T47D (cell line): ENCODE data around the gene CAVIN1.
"Not testable (repeated sequence)": the region's sequence is repeated elsewhere in the genome, so short reads cannot be mapped to it uniquely, and the experiment has no call there.

ENCODE experiments used
- DNase-seq, 2 experiments: peaks; one replicate each; pipeline versions ENCODE4 v3.0.0 to v3.0.0-alpha.2; 2011 to 2012; ENCODE audit warnings: low read depth in 1 of 2, low spot score in 1 of 2
- JUND ChIP-seq: IDR thresholded peaks from 2 replicates; pipeline ENCODE4 v1.6.1; 2012; ENCODE audit warnings: low read depth
- in situ Hi-C: cut with HindIII; loops from 2 replicates; pipeline ENCODE4 v1.10.0; 2016; ENCODE audit warnings: low sequenced_read_pairs, low pct_unique_long_range_greater_than_20kb

Gene CAVIN1

DNA sequence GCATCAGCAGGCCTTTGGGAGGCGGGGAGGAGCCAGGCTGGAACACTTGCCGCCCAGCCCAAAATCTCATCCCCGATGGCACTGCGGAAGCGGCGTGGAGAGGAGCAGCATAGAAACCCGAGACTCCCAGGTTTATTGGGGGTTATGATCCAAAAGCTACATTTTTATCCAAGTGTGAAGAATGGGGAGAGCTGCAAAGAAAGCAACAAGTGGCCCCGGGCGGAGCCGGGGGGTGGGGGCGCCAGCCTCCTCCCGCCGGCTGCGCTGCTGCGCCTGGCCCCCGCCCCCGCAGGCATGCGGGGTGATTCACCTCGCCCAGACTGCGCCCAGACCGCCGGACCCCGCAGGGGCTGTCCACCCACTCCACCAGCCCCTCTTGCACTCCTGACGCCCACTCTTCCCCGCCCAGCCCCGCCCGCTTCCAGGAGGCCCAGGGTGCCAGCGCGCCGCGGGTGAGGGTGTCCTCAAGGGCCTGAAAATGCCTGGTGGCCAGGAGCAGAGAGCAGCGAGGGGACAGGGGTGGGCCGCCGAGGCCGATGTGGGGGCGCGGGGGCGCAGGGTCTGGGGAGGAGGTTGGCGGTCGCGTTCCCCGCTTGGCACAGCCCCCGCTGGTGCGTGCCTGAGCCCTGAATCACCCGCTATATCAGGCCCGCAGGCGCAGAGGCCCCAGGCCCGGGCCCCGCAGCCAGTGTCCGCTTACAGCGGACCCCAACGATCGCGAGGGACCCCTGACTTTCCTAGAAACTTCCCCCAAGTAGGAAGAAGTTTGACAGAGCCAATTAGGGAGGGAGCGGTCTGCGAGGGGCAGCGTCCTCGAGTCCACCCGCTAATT lies 1.3 kb downstream of the CAVIN1 start:
- no peak for TF ChIP-seq JUND
- DNase-seq: no peak
- in situ Hi-C loops: no loop called here

DNA sequence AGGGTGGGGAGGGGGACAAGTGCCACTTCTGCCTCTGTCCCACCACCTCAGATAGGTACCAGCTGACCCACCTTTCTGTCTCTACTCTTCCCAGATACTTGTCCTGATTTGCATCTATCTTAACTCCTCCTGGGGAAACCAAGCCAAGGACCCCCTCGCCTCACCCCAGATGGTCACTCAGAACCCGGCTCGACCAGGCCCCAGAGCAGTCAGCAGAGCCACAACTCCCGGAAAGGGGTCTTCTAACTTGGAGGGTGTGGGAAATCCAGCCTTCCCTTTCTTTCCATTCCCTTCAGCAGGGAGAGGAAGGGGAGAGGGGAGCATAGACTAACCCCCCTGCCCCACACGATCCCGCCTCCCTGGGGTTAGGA lies 1.9 kb downstream of the CAVIN1 start:
- no peak for DNase-seq
- no peak for TF ChIP-seq JUND
- in situ Hi-C loops: no loop called here

DNA sequence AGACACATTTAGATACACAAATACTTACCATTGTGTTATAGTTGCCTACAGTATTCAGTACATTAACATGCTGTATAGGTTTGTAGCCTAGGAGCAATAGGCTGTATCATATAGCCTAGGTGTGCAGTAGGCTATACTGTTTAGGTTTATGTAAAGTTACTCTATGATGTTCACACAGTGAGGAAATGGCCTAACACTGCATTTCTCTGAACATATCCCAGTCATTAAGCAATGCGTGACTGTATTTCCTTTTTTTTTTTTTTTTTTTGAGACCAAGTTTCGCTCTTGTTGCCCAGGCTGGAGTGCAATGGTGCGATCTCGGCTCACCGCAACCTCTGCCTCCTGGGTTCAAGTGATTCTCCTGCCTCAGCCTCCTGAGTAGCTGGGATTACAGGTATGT lies 5.1 kb downstream of the CAVIN1 start:
- DNase-seq, in situ Hi-C loops: not testable (repeated sequence)

DNA sequence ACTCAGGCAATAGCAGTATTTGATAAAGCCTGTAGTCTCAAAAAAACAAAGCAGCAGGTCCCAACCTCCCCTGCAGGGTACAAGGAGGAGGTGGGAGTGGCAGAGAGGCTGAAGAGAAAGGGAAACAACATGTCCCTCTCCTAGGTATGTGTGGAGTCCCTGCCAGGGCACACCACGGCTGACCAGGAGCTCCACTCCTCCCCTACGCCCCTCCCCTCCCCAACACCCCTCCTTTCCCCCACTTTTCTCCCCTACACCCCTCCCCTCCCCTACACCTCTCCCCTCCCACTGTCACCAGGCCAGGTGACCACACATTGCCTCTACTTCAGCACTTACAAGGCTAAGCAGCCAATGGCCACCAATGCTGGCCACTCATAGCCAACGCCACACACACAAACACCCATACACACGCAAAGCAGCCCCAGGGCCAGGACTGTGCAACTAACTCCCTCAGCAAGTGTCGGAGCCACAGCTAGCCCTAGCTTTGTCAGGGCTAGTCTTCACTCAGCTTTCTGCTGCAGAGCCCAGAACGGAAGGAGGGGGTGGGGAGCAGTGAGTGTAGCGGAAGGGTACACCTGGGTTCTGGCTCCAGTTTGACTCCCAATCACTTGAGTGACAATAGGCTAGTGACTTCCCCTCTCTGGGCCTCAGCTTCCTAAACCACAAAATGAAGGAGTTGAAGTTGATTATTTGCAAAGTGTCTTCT lies 8.2 kb downstream of the CAVIN1 start:
- DNase-seq: no peak
- in situ Hi-C loops: no loop called here
- no peak for TF ChIP-seq JUND

DNA sequence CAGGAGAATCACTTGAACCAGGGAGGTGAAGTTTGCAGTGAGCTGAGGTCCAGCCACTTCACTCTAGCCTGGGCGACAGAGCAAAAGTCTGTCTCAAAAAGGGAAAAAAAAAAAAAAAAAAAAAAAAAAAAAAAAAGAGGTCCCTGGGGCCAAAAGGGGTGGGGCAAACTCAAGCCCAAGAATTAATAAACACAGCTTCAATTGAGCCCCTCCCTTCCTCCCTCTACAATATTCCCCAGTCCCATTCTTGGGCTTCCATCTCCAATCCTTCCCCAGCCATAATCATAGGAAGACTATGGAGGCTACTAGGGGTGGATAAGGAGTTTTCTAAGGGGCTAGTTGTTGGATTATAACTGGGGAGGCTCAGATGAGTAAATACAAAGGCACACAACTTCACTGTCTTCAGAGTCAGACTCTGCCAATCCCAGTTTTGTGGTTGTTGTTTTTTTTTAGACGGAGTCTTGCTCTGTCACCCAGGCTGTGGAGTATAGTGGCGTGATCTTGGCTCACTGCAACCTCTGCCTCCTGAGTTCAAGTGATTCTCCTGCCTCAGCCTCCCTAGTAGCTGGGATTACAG lies 9.5 kb downstream of the CAVIN1 start:
- TF ChIP-seq JUND: no peak
- DNase-seq: no peak
- in situ Hi-C loops: no loop called here

DNA sequence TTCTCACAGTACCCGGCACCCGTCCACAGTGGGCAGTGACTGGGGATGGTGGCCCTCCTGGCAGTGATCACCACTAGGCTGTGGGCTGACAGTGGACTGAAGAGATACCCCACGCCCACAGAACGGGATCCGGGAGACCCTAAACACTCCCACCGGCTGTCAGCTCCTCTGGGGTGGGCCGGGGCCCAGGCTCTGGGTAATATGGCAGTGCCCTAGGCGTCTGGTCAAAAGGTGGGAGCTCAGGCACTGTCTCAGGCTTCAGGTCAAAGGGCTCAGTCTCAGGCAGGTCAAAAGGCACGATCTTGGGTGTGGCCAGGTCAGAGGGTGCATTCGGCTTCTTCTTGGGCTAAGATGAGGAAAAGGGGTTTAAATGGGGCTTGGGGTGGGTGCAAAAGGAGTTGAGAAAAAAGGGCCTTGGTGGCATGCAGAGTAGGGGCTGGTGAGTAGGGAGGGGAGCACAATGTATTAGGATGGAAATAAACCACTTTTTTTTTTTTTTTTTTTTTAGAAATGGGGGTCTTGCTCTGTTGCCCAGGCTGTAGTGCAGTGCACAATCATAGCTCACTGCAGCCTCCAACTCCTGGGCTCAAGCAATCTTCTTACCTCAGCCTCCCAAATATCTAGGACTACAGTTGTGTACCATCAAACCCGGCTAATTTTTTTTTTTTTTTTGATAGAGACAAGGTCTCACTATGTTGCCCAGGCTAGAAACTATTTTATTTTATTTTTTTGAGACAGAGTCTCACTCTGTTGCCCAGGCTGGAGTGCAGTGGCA lies 11.0 kb downstream of the CAVIN1 start:
- no peak for DNase-seq
- no peak for TF ChIP-seq JUND
- in situ Hi-C loops: no loop called here

DNA sequence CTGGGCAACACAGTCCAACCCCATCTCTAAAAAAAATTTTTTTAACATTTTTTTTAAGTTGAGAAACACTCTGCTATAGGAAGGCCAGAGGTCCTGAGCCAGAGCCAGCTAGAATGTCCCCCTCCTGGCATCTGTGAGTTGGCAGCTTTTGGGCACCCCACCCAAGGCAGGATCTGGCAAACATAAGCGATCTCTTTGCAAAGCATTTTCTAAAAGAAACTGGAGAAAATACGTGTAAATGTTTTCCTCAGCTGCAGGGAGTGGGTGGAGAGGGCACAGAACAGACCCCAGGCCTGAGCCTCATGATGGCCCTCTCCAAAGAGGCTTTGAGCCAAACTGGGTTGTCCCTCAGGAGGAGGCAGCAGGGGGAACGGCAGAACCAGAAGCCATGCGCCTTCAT lies 11.7 kb downstream of the CAVIN1 start:
- in situ Hi-C loops: no loop called here
- no peak for DNase-seq
- no peak for TF ChIP-seq JUND

DNA sequence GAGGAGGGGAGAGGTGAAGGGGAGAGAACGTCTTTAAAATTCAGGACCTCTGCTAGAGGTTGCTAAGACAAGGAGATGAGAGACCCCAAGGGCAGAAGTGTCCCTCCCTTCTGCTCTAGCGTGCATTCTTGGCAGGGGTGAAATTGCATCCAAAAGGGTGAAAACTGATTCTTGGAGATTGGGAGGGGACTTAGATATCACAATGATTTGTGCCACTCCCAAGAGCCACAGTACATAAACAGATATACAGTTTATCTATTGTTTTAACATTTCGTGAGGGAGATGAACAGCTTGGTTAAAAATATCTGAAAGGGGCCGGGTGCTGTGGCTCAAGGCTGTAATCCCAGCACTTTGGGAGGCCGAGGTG lies 12.8 kb downstream of the CAVIN1 start:
- TF ChIP-seq JUND: no peak
- DNase-seq: no peak
- in situ Hi-C loops: no loop called here

DNA sequence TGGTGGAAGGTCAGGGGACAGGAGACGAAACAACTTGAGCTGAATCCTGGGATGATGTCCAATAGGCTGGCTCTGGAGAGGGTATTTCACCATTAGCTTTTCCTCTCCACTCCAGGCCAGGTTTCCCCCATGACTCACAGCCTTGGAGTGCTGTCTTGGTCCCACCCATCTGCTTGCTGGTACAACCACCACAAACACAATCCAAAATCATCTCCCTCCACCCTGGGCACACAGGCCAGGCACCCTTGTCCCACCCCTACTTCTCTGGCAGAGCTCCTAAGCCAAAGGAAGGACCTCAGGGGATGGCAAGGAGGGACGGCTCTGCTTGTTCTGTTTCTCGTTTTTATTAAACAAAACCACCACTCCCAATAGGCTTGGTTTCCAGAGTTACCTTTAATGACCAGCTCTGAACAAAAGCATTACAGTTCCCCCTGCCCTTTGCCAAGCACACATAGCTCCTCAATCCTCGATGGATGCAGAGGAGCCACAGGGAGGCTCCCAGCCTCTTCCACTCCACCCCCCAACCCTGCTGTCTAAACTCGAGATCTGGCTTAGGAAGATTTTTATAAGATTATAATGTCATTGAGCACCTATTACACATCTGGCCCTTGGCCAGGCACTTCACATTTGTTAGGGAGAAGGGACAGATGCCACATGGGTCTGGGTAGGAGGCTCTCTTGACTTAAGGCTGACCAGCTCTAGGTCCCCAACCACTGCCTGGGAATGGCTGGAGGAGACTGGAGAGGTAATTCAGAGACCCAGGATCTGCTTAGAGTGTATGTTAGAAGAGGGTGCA lies 13.3 kb downstream of the CAVIN1 start:
- in situ Hi-C loops: no loop called here
- no peak for DNase-seq
- no peak for TF ChIP-seq JUND

DNA sequence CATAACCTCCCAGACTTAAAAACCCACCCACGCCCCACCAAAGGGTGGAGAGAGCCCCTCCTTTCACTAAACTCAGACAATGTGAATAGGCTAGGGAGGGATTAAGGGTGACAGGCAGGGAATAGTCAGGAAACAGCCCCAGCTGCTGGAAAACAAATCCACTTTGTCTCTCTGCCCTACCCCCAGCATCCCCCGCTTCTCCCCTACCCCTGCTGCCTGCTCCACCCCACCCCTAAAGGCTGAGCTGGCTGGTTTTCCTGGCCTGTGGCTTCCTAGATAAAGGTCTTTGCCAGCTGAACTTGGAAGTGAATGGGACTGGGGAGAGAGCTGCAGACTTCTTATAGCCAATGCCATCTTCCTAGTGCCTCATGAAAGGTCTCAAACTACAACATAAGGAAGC lies 15.0 kb downstream of the CAVIN1 start:
- DNase-seq: no peak
- in situ Hi-C loops: no loop called here

DNA sequence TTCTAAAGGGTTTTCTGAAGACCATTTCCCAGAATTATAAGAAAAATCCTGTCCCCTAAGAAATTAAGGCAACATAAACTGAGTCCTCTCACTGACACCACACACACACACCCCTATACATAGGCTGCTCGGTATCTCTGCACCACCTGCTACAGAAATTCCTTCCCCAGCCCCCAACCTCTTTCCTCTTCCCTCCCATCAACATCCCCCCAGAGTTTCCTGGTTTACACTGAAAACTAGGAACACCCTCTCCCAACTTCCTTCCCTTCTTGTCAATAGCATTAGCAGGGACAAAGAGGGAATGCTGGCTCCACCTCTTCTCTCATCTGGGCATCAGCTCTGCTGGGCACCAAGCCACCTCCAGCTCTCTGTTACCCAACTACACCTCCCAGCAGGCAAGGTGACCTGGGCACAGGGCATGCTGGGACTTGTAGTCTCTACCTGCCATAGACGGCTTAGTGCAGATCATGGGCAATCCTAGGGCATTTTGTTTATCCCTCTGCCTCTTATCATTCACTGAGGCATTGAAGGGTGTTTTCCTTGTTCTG lies 15.7 kb downstream of the CAVIN1 start:
- TF ChIP-seq JUND: no peak
- DNase-seq: peak; percentile 93 to 98
- in situ Hi-C loops: no loop called here

More for the DNA sequence above, 15.0 kb downstream of the CAVIN1 start:
- no peak for TF ChIP-seq JUND

DNA sequence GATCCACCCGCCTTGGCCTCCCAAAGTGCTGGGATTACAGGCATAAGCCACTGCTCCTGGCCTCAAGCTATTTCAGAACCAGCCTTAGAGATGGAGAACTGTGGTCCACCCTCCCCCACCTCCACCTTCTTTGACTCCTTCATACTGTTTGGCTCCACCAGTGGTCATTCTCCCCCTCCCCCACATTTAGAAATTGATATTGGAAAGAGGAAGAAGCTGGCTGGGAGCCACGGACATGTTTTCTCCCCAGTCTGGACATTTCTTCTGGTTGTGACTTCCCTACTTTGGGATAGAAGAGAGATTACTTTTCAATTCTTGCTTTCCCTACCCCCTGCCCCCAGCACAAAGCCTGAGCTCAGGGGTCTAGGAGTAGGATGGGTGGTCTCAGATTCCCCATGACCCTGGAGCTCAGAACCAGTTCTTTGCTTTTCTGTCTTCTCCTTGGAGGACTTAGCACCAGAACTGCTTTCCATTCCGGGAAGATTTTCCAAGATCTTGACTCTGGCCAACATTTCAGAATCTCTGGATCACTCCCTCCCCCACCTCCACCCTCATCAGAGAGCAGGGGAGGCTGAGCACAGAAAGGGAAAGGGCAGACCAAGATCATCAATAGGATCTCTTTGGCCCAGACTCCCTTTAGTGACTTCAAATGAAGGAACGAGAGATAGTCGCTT lies 16.3 kb downstream of the CAVIN1 start:
- no peak for TF ChIP-seq JUND
- in situ Hi-C loops: no loop called here
- no peak for DNase-seq
